ENCODE measurements around the gene FAM200B. TPM values are rescaled to one million over a fixed set of nuclear protein-coding genes. Genes with fewer than 3 reads are reported as not detected.

FAM200B gene
- total and polyA plus RNA-seq, 2 experiments from 2014 or later, result 34.4 to 88.0 TPM

- Histone ChIP-seq H3K36me3 (ENCODE audit: insufficient read depth) (no peaks in the 10 kb centered on the region), H3K4me2 (no peak overlapping the region), H3K4me1 (ENCODE audit: insufficient read depth) (peaks cover 17% of the 10 kb centered on the region), H3K27me3 (ENCODE audit: insufficient read depth) (no peaks in the 10 kb centered on the region), H3K27ac (ENCODE audit: low read depth) (no peak overlapping the region), H3K79me2 (replicated peaks; ENCODE audit: insufficient read depth) (peaks cover 80% of the 10 kb centered on the region), H3F3A (replicated peaks; ENCODE audit: low read depth) (no peaks in the 10 kb centered on the region), H2AFZ (no peak overlapping the region), H4K20me1 (replicated peaks; ENCODE audit: insufficient read depth) (peaks cover 13% of the 10 kb centered on the region), H3K4me3 (no peak overlapping the region), H3K9me2 (ENCODE audit: insufficient read depth) (no peaks in the 10 kb centered on the region)
- peaks cover 15% of the 10 kb centered on the region; the same call in 2 of the 3 replicates for H3K36me3 Mint-ChIP-seq (ENCODE audit: low read depth)
- no peak overlapping the region for H3K27ac Mint-ChIP-seq
- H3K27me3 Mint-ChIP-seq (ENCODE audit: insufficient read depth, low read depth, poor library complexity), result no peaks in the 10 kb centered on the region
- DNase-seq (ENCODE audit: low spot score) (no peak), ATAC-seq (no peak)
- TF ChIP-seq CTCF (conservative IDR thresholded peaks at IDR 0.05; ENCODE audit: low read depth in 2 of 2) (no peak), POLR2AphosphoS5 (IDR thresholded peaks at IDR 0.05; ENCODE audit: low read depth) (no peak), STAT1 (IDR thresholded peaks at IDR 0.05; ENCODE audit: unreplicated experiment) (no peak), ZNF114 (CRISPR knock-in tag; IDR thresholded peaks at IDR 0.05) (no peak), REST (IDR thresholded peaks at IDR 0.05; ENCODE audit: unreplicated experiment) (no peak), EZH2 (IDR thresholded peaks at IDR 0.05; ENCODE audit: low read depth, unreplicated experiment) (no peak), ETS1 (IDR thresholded peaks at IDR 0.05) (no peak), EZH2phosphoT487 (IDR thresholded peaks at IDR 0.05; ENCODE audit: unreplicated experiment) (no peak), ZNF331 (CRISPR knock-in tag; IDR thresholded peaks at IDR 0.05; ENCODE audit: low read depth) (no peak), CREB1 (CRISPR knock-in tag; IDR thresholded peaks at IDR 0.05; ENCODE audit: low read depth) (no peak), NANOG (IDR thresholded peaks at IDR 0.05; ENCODE audit: borderline replicate concordance) (no peak), JUNB (IDR thresholded peaks at IDR 0.05; ENCODE audit: unreplicated experiment) (no peak), ZNF462 (CRISPR knock-in tag; IDR thresholded peaks at IDR 0.05) (no peak)
- no peaks in the 10 kb centered on the region for H3K9me3 Mint-ChIP-seq
- peaks cover 15% of the 10 kb centered on the region; the same call in 2 of the 3 replicates for H3K4me1 Mint-ChIP-seq
- H3K4me3 Mint-ChIP-seq, result no peak overlapping the region
Observed at GRCh38 chr4:15673337-15673736, 8.3 kb upstream of the FAM200B start.

Measured in GM23338 (cell line).